Dermis blood vessel endothelial cell (primary cell): ENCODE data around the gene BTG1. TPM values are rescaled to one million over a fixed set of nuclear protein-coding genes. Genes with fewer than 3 reads are reported as not detected.
A peak's percentile ranks its signal among the peaks of the same experiment; 100 is the strongest.

Experiments used
- DNase-seq: peaks from one replicate; pipeline ENCODE4 v3.0.0; 2010
- total RNA-seq: library from RNA; depleted of rRNA; stranded (reverse); fragments of >200 nt; gene quantifications from 2 replicates; pipeline ENCODE4 v1.2.3, GENCODE V29; 2014

BTG1 gene
- 32.3 and 40.9 TPM in 2 replicates for total RNA-seq

- peak; percentile 100 for DNase-seq
Observed at GRCh38 chr12:92145731-92146496, at the start of gene BTG1. Gene BTG1, minus strand, starts transcription at chr12:92145846. Its CDS starts 311 bp downstream, at chr12:92145535.

GRCh38 chr12:92194561-92194960 lies 48.9 kb upstream of the BTG1 start:
- DNase-seq, result no peak

GRCh38 chr12:92193846-92194245 lies 48.2 kb upstream of the BTG1 start:
- no peak for DNase-seq

GRCh38 chr12:92193063-92193462 lies 47.4 kb upstream of the BTG1 start:
- DNase-seq, result no peak

- DNase-seq, result no peak
Observed at GRCh38 chr12:92192360-92192759, 46.7 kb upstream of the BTG1 start.

GRCh38 chr12:92191061-92191460 lies 45.4 kb upstream of the BTG1 start:
- no peak for DNase-seq

- no peak for DNase-seq
Observed at GRCh38 chr12:92188517-92189188, 43.0 kb upstream of the BTG1 start.

- no peak for DNase-seq
Observed at GRCh38 chr12:92186038-92186470, 40.4 kb upstream of the BTG1 start.

GRCh38 chr12:92185052-92185451 lies 39.4 kb upstream of the BTG1 start:
- no peak for DNase-seq

- no peak for DNase-seq
Observed at GRCh38 chr12:92183575-92183974, 37.9 kb upstream of the BTG1 start.

GRCh38 chr12:92178340-92178739 lies 32.7 kb upstream of the BTG1 start:
- DNase-seq, result no peak

GRCh38 chr12:92176646-92177045 lies 31.0 kb upstream of the BTG1 start:
- DNase-seq, result no peak

- DNase-seq, result no peak
Observed at GRCh38 chr12:92175961-92176360, 30.3 kb upstream of the BTG1 start.

GRCh38 chr12:92170050-92170449 lies 24.4 kb upstream of the BTG1 start:
- DNase-seq, result no peak

- DNase-seq, result no peak
Observed at GRCh38 chr12:92167075-92167474, 21.4 kb upstream of the BTG1 start.

GRCh38 chr12:92164712-92165111 lies 19.1 kb upstream of the BTG1 start:
- no peak for DNase-seq

- DNase-seq, result no peak
Observed at GRCh38 chr12:92162079-92162478, 16.4 kb upstream of the BTG1 start.

- no peak for DNase-seq
Observed at GRCh38 chr12:92158796-92159439, 13.3 kb upstream of the BTG1 start.

GRCh38 chr12:92156704-92157395 lies 11.2 kb upstream of the BTG1 start:
- no peak for DNase-seq

- no peak for DNase-seq
Observed at GRCh38 chr12:92156139-92156538, 10.5 kb upstream of the BTG1 start.

GRCh38 chr12:92155733-92156132 lies 10.1 kb upstream of the BTG1 start:
- no peak for DNase-seq

- no peak for DNase-seq
Observed at GRCh38 chr12:92151916-92152315, 6.3 kb upstream of the BTG1 start.

GRCh38 chr12:92149563-92149962 lies 3.9 kb upstream of the BTG1 start:
- DNase-seq, result no peak
